MM.1S (cell line): Measurements from ENCODE around the gene TARBP1.

ENCODE experiments used
- DNase-seq: peaks from one replicate; pipeline ENCODE4 v3.0.0-alpha.2; 2015
- H2AFZ ChIP-seq: fragments of 300-600 bp; sonication (generic); 2 replicates; pipeline ENCODE4 v1.6.0; 2016; ENCODE audit warnings: antibody characterized with exemption, low read length
- H3F3A ChIP-seq: fragments of 300-600 bp; sonication (generic); 2 replicates; pipeline ENCODE4 v1.6.1; 2016; ENCODE audit warnings: mild to moderate bottlenecking, antibody characterized with exemption, low read length, moderate library complexity, mixed read lengths; ENCODE audit not compliant: insufficient read depth
- H3K27ac ChIP-seq: fragments of 300-600 bp; sonication (generic); 2 replicates; pipeline ENCODE4 v1.5.1; 2016; ENCODE audit warnings: mild to moderate bottlenecking, low read length
- H3K27me3 ChIP-seq: fragments of 300-600 bp; sonication (generic); replicated peaks from 2 replicates; pipeline ENCODE4 v1.6.0; 2016; ENCODE audit warnings: low read length; ENCODE audit not compliant: insufficient read depth
- H3K36me3 ChIP-seq: fragments of 300-600 bp; sonication (generic); replicated peaks from 2 replicates; pipeline ENCODE4 v1.6.1; 2016; ENCODE audit warnings: mild to moderate bottlenecking, low read length, mixed read lengths; ENCODE audit not compliant: insufficient read depth
- H3K4me1 ChIP-seq: fragments of 300-600 bp; sonication (generic); 2 replicates; pipeline ENCODE4 v1.6.1; 2016; ENCODE audit warnings: low read length, mixed read lengths
- H3K4me2 ChIP-seq: fragments of 300-600 bp; sonication (generic); 2 replicates; pipeline ENCODE4 v1.6.0; 2016; ENCODE audit warnings: low read depth, low read length
- H3K4me3 ChIP-seq: fragments of 300-600 bp; sonication (generic); 2 replicates; pipeline ENCODE4 v1.5.1; 2016; ENCODE audit warnings: low read length, mixed read lengths
- H3K79me2 ChIP-seq: fragments of 300-600 bp; sonication (generic); 2 replicates; pipeline ENCODE4 v1.6.1; 2016; ENCODE audit warnings: mixed run types, low read length, mixed read lengths
- H3K9ac ChIP-seq: fragments of 300-600 bp; sonication (generic); 2 replicates; pipeline ENCODE4 v1.6.1; 2016; ENCODE audit warnings: low read length, mixed read lengths
- H3K9me2 ChIP-seq: fragments of 300-600 bp; sonication (generic); replicated peaks from 2 replicates; pipeline ENCODE4 v1.6.1; 2016; ENCODE audit warnings: mild to moderate bottlenecking, low read length, mixed read lengths; ENCODE audit not compliant: insufficient read depth
- H3K9me3 ChIP-seq: fragments of 300-600 bp; sonication (generic); replicated peaks from 2 replicates; pipeline ENCODE4 v1.6.1; 2016; ENCODE audit warnings: mild to moderate bottlenecking, low read length, mixed read lengths; ENCODE audit not compliant: insufficient read depth
- H4K20me1 ChIP-seq: fragments of 300-600 bp; sonication (generic); 2 replicates; pipeline ENCODE4 v1.6.1; 2016; ENCODE audit warnings: mild to moderate bottlenecking, low read length, moderate library complexity, mixed read lengths; ENCODE audit not compliant: insufficient read depth
- CTCF ChIP-seq: fragments of 300-600 bp; sonication (generic); IDR thresholded peaks from 2 replicates; pipeline ENCODE4 v1.5.1; 2016; ENCODE audit warnings: antibody characterized with exemption, low read length, mixed read lengths
- EZH2 ChIP-seq: fragments of 300-600 bp; sonication (generic); optimal IDR thresholded peaks from 2 replicates; pipeline ENCODE3; 2017; ENCODE audit warnings: low read depth, mild to moderate bottlenecking, antibody characterized with exemption, low read length, mixed read lengths
- EZH2phosphoT487 ChIP-seq: fragments of 300-600 bp; sonication (generic); IDR thresholded peaks from 2 replicates; pipeline ENCODE4 v1.6.1; 2018; ENCODE audit warnings: antibody characterized with exemption, low read length

The TARBP1 gene

GRCh38 chr1:234467821-234468220 lies 11.2 kb downstream of the TARBP1 start:
- Histone ChIP-seq H3K4me2 (no peak overlapping the region), H3K9me2 (no peaks in the 10 kb centered on the region), H3K9ac (no peak overlapping the region), H3K4me1 (no peaks in the 10 kb centered on the region), H3K9me3 (no peaks in the 10 kb centered on the region), H3K79me2 (no peaks in the 10 kb centered on the region), H3F3A (no peaks in the 10 kb centered on the region), H3K4me3 (no peak overlapping the region), H3K36me3 (no peaks in the 10 kb centered on the region; the same call in 1 of the 2 replicates), H3K27ac (no peak overlapping the region), H2AFZ (no peak overlapping the region), H4K20me1 (no peaks in the 10 kb centered on the region), H3K27me3 (no peaks in the 10 kb centered on the region)
- TF ChIP-seq CTCF (no peak), EZH2 (no peak), EZH2phosphoT487 (no peak)
- no peak for DNase-seq

- no peak overlapping the region for H3K9ac ChIP-seq
- H3F3A ChIP-seq, result no peaks in the 10 kb centered on the region
- DNase-seq, result no peak
- H3K27ac ChIP-seq, result no peak overlapping the region
- H3K4me3 ChIP-seq, result no peak overlapping the region
- H3K4me2 ChIP-seq, result no peak overlapping the region
- H3K9me3 ChIP-seq, result no peaks in the 10 kb centered on the region
- no peaks in the 10 kb centered on the region for H3K9me2 ChIP-seq
- H3K4me1 ChIP-seq, result no peaks in the 10 kb centered on the region
- H3K79me2 ChIP-seq, result no peaks in the 10 kb centered on the region
- no peaks in the 10 kb centered on the region for H3K27me3 ChIP-seq
- TF ChIP-seq EZH2 (no peak), EZH2phosphoT487 (no peak), CTCF (no peak)
- no peaks in the 10 kb centered on the region for H4K20me1 ChIP-seq
- H2AFZ ChIP-seq, result no peak overlapping the region
- no peaks in the 10 kb centered on the region; the same call in 1 of the 2 replicates for H3K36me3 ChIP-seq
These were observed 12.0 kb downstream of the TARBP1 start for GRCh38 chr1:234466945-234467344.

- Histone ChIP-seq H3F3A (no peaks in the 10 kb centered on the region), H3K4me3 (no peak overlapping the region), H3K4me1 (no peaks in the 10 kb centered on the region), H3K27me3 (no peaks in the 10 kb centered on the region), H4K20me1 (no peaks in the 10 kb centered on the region), H3K9me2 (no peaks in the 10 kb centered on the region), H3K79me2 (no peaks in the 10 kb centered on the region), H3K36me3 (no peaks in the 10 kb centered on the region; the same call in 1 of the 2 replicates), H2AFZ (no peak overlapping the region), H3K27ac (no peak overlapping the region), H3K9ac (no peak overlapping the region), H3K9me3 (no peaks in the 10 kb centered on the region), H3K4me2 (no peak overlapping the region)
- no peak for DNase-seq
- TF ChIP-seq EZH2 (no peak), CTCF (no peak), EZH2phosphoT487 (no peak)
These were observed 15.2 kb downstream of the TARBP1 start for GRCh38 chr1:234463749-234464148.
